SKM-1 (cell line): ENCODE data around the gene MAGEA6.
A peak's percentile ranks its signal among the peaks of the same experiment; 100 is the strongest.
"Not testable (repeated sequence)": the region's sequence is repeated elsewhere in the genome, so short reads cannot be mapped to it uniquely, and the experiment has no call there.

Source experiments
- DNase-seq: peaks from one replicate; lab custom pipeline; 2025; ENCODE audit not compliant: unreplicated experiment; lab: John Stamatoyannopoulos, UW

MAGEA6 gene, protein sequence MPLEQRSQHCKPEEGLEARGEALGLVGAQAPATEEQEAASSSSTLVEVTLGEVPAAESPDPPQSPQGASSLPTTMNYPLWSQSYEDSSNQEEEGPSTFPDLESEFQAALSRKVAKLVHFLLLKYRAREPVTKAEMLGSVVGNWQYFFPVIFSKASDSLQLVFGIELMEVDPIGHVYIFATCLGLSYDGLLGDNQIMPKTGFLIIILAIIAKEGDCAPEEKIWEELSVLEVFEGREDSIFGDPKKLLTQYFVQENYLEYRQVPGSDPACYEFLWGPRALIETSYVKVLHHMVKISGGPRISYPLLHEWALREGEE

DNA sequence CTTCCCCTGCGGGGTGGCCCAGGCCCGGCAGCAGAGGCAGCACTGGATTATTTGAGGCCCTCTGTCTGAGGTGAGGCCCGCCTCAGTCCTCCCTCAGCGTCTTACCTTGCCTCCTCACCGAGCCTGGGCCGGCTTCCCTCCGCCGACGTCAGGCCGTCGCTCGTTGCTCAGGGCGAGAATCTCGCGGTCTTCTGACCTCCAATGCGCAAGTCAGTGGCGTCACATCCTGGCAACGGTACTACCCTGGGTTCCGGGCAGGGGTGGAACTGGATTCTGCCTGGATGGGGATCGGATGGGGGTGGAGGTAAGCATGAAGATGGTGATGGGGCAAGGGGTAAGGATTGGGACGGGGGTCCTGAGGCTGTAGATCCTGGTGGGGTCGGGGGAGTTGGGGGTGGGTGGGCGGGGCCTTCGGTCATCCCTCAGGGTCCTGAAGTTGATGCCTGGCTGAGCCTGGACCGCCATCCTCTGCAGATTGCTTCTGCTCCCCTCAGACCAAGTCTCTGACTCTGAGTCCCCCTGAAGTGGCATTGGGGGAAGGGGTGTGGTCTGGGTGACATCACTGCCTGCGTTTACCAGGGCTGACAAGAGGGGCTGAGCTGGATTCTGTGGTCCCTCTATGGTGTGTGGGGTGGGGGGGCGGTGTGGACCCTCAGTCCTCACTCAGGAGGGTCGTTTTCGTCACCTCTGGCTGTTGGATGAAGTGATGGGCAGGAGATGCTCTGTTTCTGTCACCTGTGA, at the start of gene MAGEA6:
Gene MAGEA6 (minus strand): TSS at position 141 of the 741 bp plus-strand sequence. CDS start 2,039 bp downstream, outside the sequence.
- DNase-seq = not testable (repeated sequence)

DNA sequence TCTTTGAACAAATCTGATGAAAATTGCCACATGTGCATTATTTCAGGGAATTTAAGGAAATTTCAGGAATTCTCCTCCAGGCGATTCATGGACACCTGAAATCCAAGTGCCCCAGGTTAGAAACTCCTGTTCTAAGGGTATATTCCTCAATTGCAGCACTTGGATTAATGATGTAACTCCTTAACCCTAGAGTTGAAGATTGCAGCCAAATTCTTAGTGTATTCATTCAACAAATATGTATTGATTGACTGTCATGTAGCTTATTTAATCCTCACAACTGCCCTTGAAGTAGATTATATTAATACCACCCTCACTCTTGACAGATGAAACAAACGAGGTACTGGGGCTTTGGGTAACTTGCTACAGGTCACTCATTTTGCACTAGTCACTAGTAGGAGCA, 49.8 kb upstream of the MAGEA6 start:
- DNase-seq = no peak

DNA sequence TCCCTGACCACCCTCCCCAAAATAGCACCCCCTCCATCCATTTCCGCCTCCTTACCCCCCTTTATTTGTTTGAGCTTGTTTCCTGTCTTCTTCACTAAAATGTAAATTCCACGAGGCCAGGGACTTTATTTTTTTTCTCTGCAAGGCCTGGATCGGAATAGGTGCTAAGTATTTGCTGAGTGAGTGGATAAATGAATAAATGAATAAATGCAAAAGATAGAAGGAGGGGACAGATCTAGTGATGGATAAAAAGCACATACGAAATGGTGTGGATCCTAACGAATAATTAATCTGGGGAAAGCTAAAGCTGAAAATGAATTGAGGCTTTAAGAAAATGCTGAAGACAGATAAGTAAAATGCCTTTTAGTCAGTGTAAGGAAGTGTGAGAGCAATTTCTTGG, 48.9 kb upstream of the MAGEA6 start:
- no peak for DNase-seq

GRCh38 chrX:152817078-152817764, 47.7 kb upstream of the MAGEA6 start:
- peak; percentile 1 for DNase-seq

- DNase-seq = no peak
These were observed 44.6 kb upstream of the MAGEA6 start for GRCh38 chrX:152814048-152814447.

DNA sequence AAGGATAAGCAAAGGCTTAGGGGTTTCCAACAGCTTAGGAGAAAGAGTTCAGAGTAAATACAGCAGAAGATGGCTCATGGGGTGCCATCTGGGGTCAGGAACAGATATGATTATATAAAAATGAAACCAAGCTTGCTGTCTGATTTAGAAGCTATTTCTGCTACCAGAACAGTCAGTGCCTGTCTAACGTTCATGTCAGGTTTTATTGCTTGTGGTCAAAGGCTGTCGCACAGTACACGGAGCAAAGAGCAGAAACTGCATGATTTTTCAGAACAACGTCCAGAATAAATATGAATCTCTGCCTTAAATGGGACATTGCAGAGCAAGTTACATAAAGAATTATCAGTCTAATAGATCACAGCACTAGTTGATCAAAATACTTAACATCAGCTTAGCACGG, 43.7 kb upstream of the MAGEA6 start:
- no peak for DNase-seq

- DNase-seq = no peak
These were observed 40.9 kb upstream of the MAGEA6 start for GRCh38 chrX:152810403-152810802.

- no peak for DNase-seq
These were observed 36.5 kb upstream of the MAGEA6 start for GRCh38 chrX:152806035-152806434.

GRCh38 chrX:152798945-152799344, 29.5 kb upstream of the MAGEA6 start:
- DNase-seq = no peak

DNA sequence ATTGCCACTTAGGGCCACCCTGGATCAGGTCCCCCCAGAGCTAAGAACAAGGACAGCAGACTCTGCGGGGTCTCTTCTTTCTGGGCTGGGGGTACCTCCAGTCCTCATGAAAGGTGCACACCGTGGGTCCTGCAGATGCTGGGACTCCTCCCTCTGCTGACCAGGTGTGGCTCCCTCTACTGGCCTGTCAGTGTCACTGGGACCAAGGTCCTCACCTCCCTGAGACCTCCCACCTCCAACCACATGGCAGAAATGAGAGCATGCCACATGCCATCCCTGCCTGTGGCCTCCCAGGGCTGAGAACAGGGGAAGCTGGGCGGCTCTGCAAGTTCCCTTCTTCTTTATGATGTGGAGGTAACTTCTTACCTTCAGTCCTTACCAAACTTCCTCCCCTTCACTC, 17.6 kb upstream of the MAGEA6 start:
- not testable (repeated sequence) for DNase-seq

GRCh38 chrX:152766562-152766961, 2.9 kb downstream of the MAGEA6 start:
- not testable (repeated sequence) for DNase-seq

DNA sequence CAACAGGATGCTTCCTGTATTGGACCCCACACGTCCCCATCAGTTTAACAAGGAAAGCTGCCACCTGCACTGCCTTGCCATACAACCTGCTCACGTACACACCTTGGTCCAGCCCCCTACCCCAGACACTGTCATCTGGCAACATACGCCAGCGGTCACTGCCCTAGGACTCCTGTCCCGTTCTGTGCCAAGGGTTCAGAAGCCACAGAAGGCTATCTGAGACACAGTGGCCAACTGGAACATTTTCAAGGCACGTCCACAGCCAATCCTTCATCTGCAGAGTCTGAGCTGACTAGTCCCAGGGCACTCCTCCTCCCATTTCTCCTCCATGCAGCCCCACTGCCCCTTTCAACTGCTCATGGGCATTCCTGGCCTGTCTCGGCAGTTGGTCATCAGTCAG, 7.9 kb downstream of the MAGEA6 start:
- not testable (repeated sequence) for DNase-seq

DNA sequence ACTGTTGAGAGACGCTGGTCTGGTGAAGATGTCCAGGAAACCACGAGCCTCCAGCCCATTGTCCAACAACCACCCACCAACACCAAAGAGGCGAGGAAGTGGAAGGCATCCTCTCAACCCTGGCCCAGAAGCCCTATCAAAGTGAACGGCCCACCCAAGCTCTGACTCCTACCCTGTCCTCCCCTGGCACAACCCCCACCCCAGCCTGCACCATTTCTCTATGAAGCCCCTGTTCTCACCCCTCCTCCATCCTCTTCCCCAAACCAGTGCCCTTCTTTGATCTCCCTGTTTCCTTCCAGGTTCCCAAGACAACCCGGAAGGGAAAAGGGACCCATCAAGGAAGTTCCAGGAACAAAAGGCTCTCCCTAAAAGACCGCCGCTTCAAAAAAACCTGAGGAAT, 9.9 kb downstream of the MAGEA6 start:
- DNase-seq = not testable (repeated sequence)

- not testable (repeated sequence) for DNase-seq
These were observed 10.6 kb downstream of the MAGEA6 start, which contains the start of gene CSAG3 for GRCh38 chrX:152758918-152759317. TSS of gene CSAG3 (plus strand) at chrX:152759218.

DNA sequence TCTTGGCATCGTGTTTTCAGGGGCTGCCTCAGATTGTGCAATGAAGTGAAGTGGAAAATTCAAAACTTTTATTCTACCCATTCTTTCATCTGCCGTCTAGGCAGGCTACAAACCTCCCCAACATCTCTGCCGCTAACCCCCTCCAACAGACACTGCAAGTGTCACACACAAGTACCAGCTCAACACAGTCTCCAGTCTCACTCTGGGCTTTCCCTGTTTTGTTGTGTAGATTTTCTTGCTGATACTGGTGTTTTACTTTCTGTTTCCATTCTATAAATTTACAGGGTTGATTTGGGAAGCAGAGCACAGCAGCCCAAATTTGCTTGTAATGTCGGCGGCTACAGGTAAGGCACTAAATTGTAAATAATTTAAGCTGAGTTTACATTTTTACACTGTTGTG, 14.6 kb downstream of the MAGEA6 start:
- not testable (repeated sequence) for DNase-seq

- not testable (repeated sequence) for DNase-seq
These were observed 15.5 kb downstream of the MAGEA6 start, which contains the start of gene MAGEA2 for GRCh38 chrX:152753686-152754650. TSS of gene MAGEA2 (minus strand) at chrX:152753842. CDS start at chrX:152751363, 2,479 bp downstream.

DNA sequence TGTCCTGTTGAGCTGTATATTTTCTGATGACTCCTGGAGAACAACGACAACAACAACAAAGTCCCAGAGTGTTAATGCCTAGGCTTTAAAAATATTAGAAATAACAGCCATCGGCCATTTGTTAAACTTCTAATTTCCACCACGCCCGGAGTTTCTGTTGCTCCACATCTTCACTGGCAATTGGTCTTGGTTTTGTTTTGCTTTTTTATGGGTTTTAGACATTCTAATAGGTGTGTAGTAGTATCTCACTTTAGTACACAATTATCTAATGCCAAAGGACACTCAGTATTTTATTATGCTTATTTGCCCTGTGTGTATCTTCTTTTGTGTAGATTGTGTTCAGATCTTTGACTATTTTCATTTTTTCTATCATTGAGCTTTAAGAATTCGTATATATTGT, 30.9 kb downstream of the MAGEA6 start:
- DNase-seq = no peak

DNA sequence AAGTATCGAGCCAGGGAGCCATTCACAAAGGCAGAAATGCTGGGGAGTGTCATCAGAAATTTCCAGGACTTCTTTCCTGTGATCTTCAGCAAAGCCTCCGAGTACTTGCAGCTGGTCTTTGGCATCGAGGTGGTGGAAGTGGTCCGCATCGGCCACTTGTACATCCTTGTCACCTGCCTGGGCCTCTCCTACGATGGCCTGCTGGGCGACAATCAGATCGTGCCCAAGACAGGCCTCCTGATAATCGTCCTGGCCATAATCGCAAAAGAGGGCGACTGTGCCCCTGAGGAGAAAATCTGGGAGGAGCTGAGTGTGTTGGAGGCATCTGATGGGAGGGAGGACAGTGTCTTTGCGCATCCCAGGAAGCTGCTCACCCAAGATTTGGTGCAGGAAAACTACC, 33.0 kb downstream of the MAGEA6 start:
- DNase-seq = not testable (repeated sequence)

- DNase-seq = no peak
These were observed 33.5 kb downstream of the MAGEA6 start for GRCh38 chrX:152735860-152736511.

DNA sequence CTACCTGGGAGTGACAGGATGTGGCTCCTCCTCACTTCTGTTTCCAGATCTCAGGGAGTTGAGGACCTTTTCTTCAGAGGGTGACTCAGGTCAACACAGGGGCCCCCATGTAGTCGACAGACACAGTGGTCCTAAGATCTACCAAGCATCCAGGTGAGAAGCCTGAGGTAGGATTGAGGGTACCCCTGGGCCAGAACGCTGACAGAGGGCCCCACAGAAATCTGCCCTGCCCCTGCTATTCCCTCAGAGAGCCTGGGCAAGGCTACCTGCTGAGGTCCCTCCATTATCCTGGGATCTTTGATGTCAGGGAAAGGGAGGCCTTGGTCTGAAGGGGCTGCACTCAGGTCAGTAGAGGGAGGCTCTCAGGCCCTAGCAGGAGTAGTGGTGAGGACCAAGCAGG, 34.4 kb downstream of the MAGEA6 start:
- no peak for DNase-seq
